GM18867 (cell line): Measurements from ENCODE around the gene SCIN.

Experiments used
- ATAC-seq: cut with Tn5 transposase; IDR thresholded peaks from one replicate; pipeline ENCODE4 v1.9.1; 2021; ENCODE audit warnings: mild to moderate bottlenecking, moderate library complexity; ENCODE audit not compliant: unreplicated experiment

Gene SCIN

GRCh38 chr7:12609561-12609960 lies 39.0 kb downstream of the SCIN start:
- no peak for ATAC-seq

- ATAC-seq: no peak
These were observed 40.4 kb downstream of the SCIN start for GRCh38 chr7:12610899-12611298.

GRCh38 chr7:12612622-12613021 lies 42.1 kb downstream of the SCIN start:
- ATAC-seq: no peak

- ATAC-seq: no peak
These were observed 49.0 kb downstream of the SCIN start for GRCh38 chr7:12619461-12620069.

GRCh38 chr7:12620371-12620770 lies 49.9 kb downstream of the SCIN start:
- ATAC-seq: no peak

GRCh38 chr7:12623223-12623622 lies 52.7 kb downstream of the SCIN start:
- no peak for ATAC-seq

GRCh38 chr7:12623885-12624498 lies 53.5 kb downstream of the SCIN start:
- peak; percentile 67 for ATAC-seq

GRCh38 chr7:12625836-12626235 lies 55.3 kb downstream of the SCIN start:
- no peak for ATAC-seq

- ATAC-seq: no peak
These were observed 59.4 kb downstream of the SCIN start for GRCh38 chr7:12629816-12630512.

- ATAC-seq: no peak
These were observed 59.9 kb downstream of the SCIN start for GRCh38 chr7:12630513-12630819.

- ATAC-seq: no peak
These were observed 63.1 kb downstream of the SCIN start for GRCh38 chr7:12633582-12633981.

- peak; percentile 82 for ATAC-seq
These were observed 65.3 kb downstream of the SCIN start for GRCh38 chr7:12635830-12636229.

GRCh38 chr7:12637328-12637727 lies 66.8 kb downstream of the SCIN start:
- ATAC-seq: no peak

- peak; percentile 71 for ATAC-seq
These were observed 67.5 kb downstream of the SCIN start for GRCh38 chr7:12637819-12638592.

GRCh38 chr7:12638851-12639456 lies 68.4 kb downstream of the SCIN start:
- peak; percentile 26 for ATAC-seq

GRCh38 chr7:12640299-12641096 lies 70.0 kb downstream of the SCIN start:
- no peak for ATAC-seq

- no peak for ATAC-seq
These were observed 70.7 kb downstream of the SCIN start for GRCh38 chr7:12641196-12641595.

GRCh38 chr7:12642508-12642907 lies 72.0 kb downstream of the SCIN start:
- ATAC-seq: no peak

- ATAC-seq: no peak
These were observed 72.6 kb downstream of the SCIN start for GRCh38 chr7:12643001-12643643.

GRCh38 chr7:12643644-12644043 lies 73.1 kb downstream of the SCIN start:
- ATAC-seq: peak; percentile 87
